Aorta (tissue), 5 donors: ENCODE data around the gene RXFP3. TPM values are rescaled to one million over a fixed set of nuclear protein-coding genes. Genes with fewer than 3 reads are reported as not detected.
A peak's percentile ranks its signal among the peaks of the same experiment; 100 is the strongest.

Experiments used
- ATAC-seq: fragments of 200-7000 bp; cut with Tn5 transposase; one replicate; pipeline ENCODE4 v1.9.1; 2022; ENCODE audit warnings: moderate library complexity; ENCODE audit not compliant: low FRiP score
- DNase-seq, 2 donors: peaks; one replicate each; pipeline ENCODE4 v3.0.0-alpha.2; 2020
- H3K27ac ChIP-seq, 2 donors: one replicate each; pipeline ENCODE4 v1.5.1; 2013; ENCODE audit warnings: low read length in 2 of 2, mild to moderate bottlenecking in 2 of 2, moderate library complexity in 2 of 2, control low read depth in 1 of 2, inconsistent platforms in 1 of 2, low read depth in 1 of 2
- H3K27me3 ChIP-seq, 2 donors: one replicate each; pipeline ENCODE4 v1.6.1; 2013; ENCODE audit warnings: control low read depth in 1 of 2, low read length in 1 of 2, mild to moderate bottlenecking in 1 of 2, moderate library complexity in 1 of 2; ENCODE audit not compliant: insufficient read depth in 2 of 2, control insufficient read depth in 1 of 2
- H3K36me3 ChIP-seq, 2 donors: one replicate each; pipeline ENCODE4 v1.6.1; 2013; ENCODE audit warnings: control low read depth in 1 of 2, low read length in 1 of 2, mild to moderate bottlenecking in 1 of 2; ENCODE audit not compliant: insufficient read depth in 2 of 2, control insufficient read depth in 1 of 2
- H3K4me1 ChIP-seq, 2 donors: one replicate each; pipeline ENCODE4 v1.6.1; 2013; ENCODE audit warnings: low read length in 2 of 2, control low read depth in 1 of 2, mild to moderate bottlenecking in 1 of 2, moderate library complexity in 1 of 2; ENCODE audit not compliant: insufficient read depth in 2 of 2, control insufficient read depth in 1 of 2
- H3K4me3 ChIP-seq, 2 donors: one replicate each; pipeline ENCODE4 v1.5.1; 2013; ENCODE audit warnings: low read length in 2 of 2, control low read depth in 1 of 2, mild to moderate bottlenecking in 1 of 2
- H3K9me3 ChIP-seq: one replicate; pipeline ENCODE4 v1.6.1; 2013; ENCODE audit warnings: mild to moderate bottlenecking, low read length; ENCODE audit not compliant: control insufficient read depth
- WGBS, 2 donors: extraction: QIAGEN DNeasy Blood & Tissue Kit; methylation state at CpG; one replicate each; pipeline ENCODE4 v1.1.7; 2013; 5-methylcytosine and 5-hydroxymethylcytosine counted together
- intact Hi-C, 2 donors: fragments of 100-400 bp; cut with DNase I; formaldehyde crosslinking; loops; one replicate each; pipeline versions ENCODE4 v1.14.2 to v1.15.0; 2022
- long read RNA-seq, 2 donors: library from polyadenylated mRNA; unstranded; transcript quantifications; one replicate each; pipeline ENCODE4 v2.0.0, GENCODE V29; 2020 to 2021
- polyA plus RNA-seq, 2 donors: library from polyadenylated mRNA; stranded (reverse); fragments of 200-250 nt; gene quantifications; one replicate each; pipeline ENCODE4 v1.2.3, GENCODE V29; 2013
- total RNA-seq, 2 donors: library from RNA; stranded (reverse); fragmentation: NEBNext Ultra II Directional; extraction: Animal tissue kit (Norgen Biotek cat#: 25700); gene quantifications; one replicate each; pipeline ENCODE4 v1.2.1, GENCODE V29; 2021
- donor health status: healthy with polysubstance abuse.
- donor health status: Bipolar disorder and iron deficiency.
- donor health status: DM: no; HTN: no; CAD: no.
- donor health status: DM: no; HTN: no; CAD: no.
- donor health status: DM: yes; HTN: yes; CAD: no.

RXFP3 gene
- not detected for total RNA-seq
- polyA plus RNA-seq: not detected
- long read RNA-seq, donor 1: 0 reads
- long read RNA-seq, donor 2: 0 reads

GRCh38 chr5:33936381-33937016, at the start of gene RXFP3:
Gene RXFP3, plus strand, starts transcription at chr5:33936386. Its CDS starts 355 bp downstream, at chr5:33936741.
- Histone ChIP-seq H3K4me1 (no peaks in the 10 kb centered on the region), H3K27ac (no peak within 1 kb of the TSS), H3K27me3 (no peaks in the 10 kb centered on the region), H3K4me3 (peak within 1 kb of the TSS in 1 of 2 donors; percentile 14), H3K9me3 (no peaks in the 10 kb centered on the region), H3K36me3 (no peaks in the 10 kb centered on the region)
- intact Hi-C loops: loop anchor here (10.0 kb wide), 2 partner anchors 462 to 502 kb away; no protein-coding TSS in a partner anchor
- WGBS, 2 donors: 4 to 5% methylated on average over 45 of the region's 45 CpGs
- DNase-seq (peak in 1 of 2 donors; percentile 69), ATAC-seq (peak; percentile 46)

GRCh38 chr5:33887268-33887667, 48.9 kb upstream of the RXFP3 start:
- no peak overlapping the region for H3K4me3 ChIP-seq
- intact Hi-C loops: no loop called here
- no peaks in the 10 kb centered on the region for H3K36me3 ChIP-seq
- no peaks in the 10 kb centered on the region for H3K27me3 ChIP-seq
- no peak overlapping the region for H3K27ac ChIP-seq
- no peaks in the 10 kb centered on the region for H3K9me3 ChIP-seq
- DNase-seq: no peak
- no peak for ATAC-seq
- peaks cover 0 to 2% of the 10 kb centered on the region in 2 donors for H3K4me1 ChIP-seq
- WGBS, 2 donors: 47 to 73% methylated on average over 3 of the region's 3 CpGs

DNA sequence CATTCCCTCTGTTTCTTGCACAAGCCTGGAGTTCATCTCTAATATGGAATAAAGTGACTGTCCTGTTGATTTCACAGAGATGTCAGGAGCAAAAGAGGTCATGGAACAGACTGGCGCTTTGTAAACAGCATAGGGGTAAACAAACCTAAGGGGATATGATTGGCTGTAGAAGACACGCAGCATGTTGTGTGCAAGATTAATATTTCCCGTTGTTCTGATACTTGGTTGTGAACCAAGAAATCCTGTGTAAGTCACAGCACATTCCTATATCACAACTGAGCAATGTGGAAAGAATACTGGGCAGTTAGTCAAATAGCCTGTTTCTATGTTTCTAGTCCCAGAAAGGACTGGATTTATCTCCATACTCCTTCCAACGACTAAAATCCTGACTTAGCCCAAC, 47.6 kb upstream of the RXFP3 start:
- no peak for DNase-seq
- peaks cover 0 to 2% of the 10 kb centered on the region in 2 donors for H3K4me1 ChIP-seq
- no peaks in the 10 kb centered on the region for H3K9me3 ChIP-seq
- ATAC-seq: no peak
- H3K36me3 ChIP-seq: no peaks in the 10 kb centered on the region
- intact Hi-C loops: no loop called here
- H3K27ac ChIP-seq: no peak overlapping the region
- H3K27me3 ChIP-seq: no peaks in the 10 kb centered on the region
- 22 to 32% methylated on average over 4 of the region's 4 CpGs for whole genome bisulfite sequencing, 2 donors
- H3K4me3 ChIP-seq: no peak overlapping the region

DNA sequence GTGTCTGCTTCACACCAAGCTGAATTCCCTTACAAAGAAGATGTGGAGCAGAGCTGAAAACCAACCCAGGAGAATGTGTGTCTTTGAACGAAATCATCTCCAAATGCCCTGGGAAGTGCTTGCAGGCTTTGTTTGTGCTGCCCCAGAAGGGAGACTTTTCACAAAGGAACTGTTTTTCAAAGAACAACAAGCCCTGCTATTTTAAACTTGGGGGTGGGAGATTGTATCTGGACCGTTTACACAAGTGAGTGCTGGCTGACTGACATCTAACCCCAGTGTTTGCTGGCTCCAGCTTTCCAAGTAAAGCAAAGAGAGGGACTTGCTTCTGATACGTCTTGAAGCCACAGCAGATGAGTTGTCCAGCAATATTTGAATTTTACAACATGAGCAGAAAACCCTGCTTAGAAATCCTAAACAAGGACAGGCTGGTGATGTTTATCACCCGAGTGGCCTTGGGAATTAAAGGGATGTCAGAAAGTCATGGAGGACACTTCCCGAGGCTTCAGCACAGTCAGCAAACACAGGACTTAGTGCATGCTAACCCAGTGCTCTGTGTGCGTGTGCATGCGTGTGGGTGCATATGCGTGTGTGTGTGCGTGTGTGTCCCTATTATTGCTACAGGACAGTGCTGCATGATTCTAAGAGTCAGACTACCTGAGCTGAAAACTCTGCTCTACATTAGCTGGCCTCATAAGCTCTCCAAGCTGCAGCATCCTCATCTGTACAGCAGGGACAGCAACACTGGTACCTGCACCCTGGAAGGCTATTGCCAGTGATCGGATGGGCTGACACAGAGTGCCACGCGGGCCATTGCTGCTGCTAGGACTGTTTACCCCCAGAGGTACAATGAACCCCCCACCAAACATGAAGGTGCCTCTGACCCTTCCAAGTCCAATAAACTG, 45.8 kb upstream of the RXFP3 start:
- ATAC-seq: no peak
- H3K27me3 ChIP-seq: no peaks in the 10 kb centered on the region
- H3K9me3 ChIP-seq: no peaks in the 10 kb centered on the region
- peaks cover 0 to 2% of the 10 kb centered on the region in 2 donors for H3K4me1 ChIP-seq
- DNase-seq: no peak
- intact Hi-C loops: no loop called here
- peak overlapping the region in 1 of 2 donors; percentile 59 for H3K4me3 ChIP-seq
- no peak overlapping the region for H3K27ac ChIP-seq
- no peaks in the 10 kb centered on the region for H3K36me3 ChIP-seq
- 4 to 6% methylated on average over 12 of the region's 12 CpGs for WGBS, 2 donors

DNA sequence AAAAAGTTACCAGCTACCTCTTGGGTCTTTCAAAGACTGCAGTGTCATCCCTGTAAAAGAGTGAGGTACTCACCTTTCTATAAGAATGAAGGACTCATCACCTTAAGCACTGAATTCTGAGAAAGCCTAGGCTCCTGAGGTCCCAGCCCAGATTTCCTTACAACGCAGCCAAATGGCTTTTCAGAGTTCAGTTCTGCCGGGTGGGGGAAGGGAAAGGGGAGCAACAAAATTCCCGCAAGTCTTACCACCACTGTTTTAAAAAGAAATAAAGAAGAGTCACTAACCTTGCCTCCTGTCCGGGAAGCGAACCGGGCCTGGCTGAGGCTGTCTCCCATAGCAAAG, 44.8 kb upstream of the RXFP3 start:
- DNase-seq (no peak), ATAC-seq (peak; percentile 11)
- Histone ChIP-seq H3K36me3 (no peaks in the 10 kb centered on the region), H3K4me3 (peak overlapping the region; percentile 49 to 59), H3K27me3 (no peaks in the 10 kb centered on the region), H3K27ac (peak overlapping the region in 1 of 2 donors; percentile 29), H3K9me3 (no peaks in the 10 kb centered on the region), H3K4me1 (no peaks in the 10 kb centered on the region)
- 0 to 1% methylated on average over 6 of the region's 6 CpGs for WGBS, 2 donors
- intact Hi-C loops: no loop called here

DNA sequence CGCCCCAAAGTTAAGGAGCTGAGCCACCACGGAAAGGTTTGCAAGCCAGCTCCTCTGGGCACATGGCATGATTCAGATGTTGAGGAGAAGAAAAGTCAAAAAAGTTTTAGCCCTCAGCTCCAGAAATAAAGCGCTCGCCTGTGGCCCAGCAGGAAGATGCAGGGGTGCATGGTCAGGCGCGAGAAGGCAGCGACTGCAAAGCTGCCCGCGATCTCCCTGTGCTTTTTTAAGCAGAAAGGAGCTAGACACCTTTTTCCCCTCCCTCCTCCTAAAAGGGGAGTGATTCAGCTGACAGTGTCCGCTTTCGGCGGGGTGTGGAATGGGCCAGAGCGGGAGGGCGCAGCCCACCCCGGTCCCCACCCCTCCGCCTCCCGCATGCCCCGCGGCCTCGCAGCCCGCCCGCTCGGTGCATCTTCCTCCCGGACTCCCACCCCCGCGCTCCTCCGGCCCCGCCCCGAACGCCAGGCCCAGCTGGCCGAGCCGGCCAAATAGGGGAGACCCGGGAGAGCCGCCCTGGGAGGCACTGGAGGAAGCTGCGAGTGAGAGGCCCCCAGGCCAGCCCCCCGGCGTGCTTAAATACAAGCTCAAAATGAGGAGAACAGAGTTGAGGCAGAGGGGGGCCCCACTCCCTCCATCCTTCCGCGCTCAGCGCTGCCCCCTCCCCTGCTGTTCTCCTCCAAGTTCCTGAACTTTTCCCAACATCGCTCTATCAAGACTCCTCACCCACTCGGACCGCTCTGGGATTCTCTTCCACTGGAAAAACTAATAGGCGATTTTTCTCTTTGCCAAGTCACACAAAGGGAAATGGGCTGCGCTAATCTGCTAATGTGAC, 44.2 kb upstream of the RXFP3 start, which contains the start of gene ADAMTS12:
ADAMTS12 (minus strand) TSS at position 203 of the 832 bp plus-strand sequence; CDS start at position 69, 134 bp downstream.
- DNase-seq: peak; percentile 60 to 87
- H3K27ac ChIP-seq: peak within 1 kb of the TSS; percentile 29 to 41
- WGBS, 2 donors: 0 to 1% methylated on average over 43 to 45 of the region's 45 CpGs

DNA sequence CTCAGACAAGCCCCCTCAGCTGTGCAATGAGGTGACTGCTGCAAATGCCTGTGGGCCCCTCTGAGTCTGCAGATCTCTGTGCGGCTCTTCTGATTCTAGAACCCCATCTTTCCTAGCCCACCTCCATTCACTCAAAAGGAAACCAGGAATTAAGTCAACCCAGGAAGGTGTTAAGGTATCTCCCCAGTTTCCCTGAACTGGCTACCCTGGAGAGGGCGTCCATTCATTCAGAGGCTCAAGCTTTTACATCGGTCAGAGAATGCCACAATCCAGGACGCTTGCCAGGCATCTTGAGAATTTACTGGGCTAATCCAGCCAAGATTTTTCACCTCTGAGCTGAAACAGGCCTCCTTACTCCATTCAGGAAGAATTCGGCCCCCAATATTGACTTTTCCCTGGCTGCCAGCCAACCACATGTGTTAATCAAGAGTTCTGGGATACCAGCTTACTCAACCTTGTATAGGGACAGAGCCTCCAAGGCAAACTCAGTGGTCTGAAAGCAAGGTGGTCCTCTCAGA, 43.5 kb upstream of the RXFP3 start:
- 3 to 7% methylated on average over 5 of the region's 5 CpGs for WGBS, 2 donors
- H3K4me1 ChIP-seq: no peaks in the 10 kb centered on the region

More for the DNA sequence above, 44.2 kb upstream of the RXFP3 start, which contains the start of gene ADAMTS12:
- no peaks in the 10 kb centered on the region for H3K27me3 ChIP-seq
- no peaks in the 10 kb centered on the region for H3K9me3 ChIP-seq
- H3K36me3 ChIP-seq: no peaks in the 10 kb centered on the region
- intact Hi-C loops: no loop called here
- H3K4me3 ChIP-seq: peak within 1 kb of the TSS; percentile 49 to 59
- no peaks in the 10 kb centered on the region for H3K4me1 ChIP-seq
- ATAC-seq: peak; percentile 63

GRCh38 chr5:33894566-33894965, 41.6 kb upstream of the RXFP3 start:
- 88 to 92% methylated on average over 1 of the region's 1 CpG for WGBS, 2 donors

More for the DNA sequence above, 43.5 kb upstream of the RXFP3 start:
- ATAC-seq: peak; percentile 66
- H3K27ac ChIP-seq: peak overlapping the region in 1 of 2 donors; percentile 65
- peak; percentile 80 to 87 for DNase-seq
- H3K36me3 ChIP-seq: no peaks in the 10 kb centered on the region
- H3K9me3 ChIP-seq: no peaks in the 10 kb centered on the region
- no peaks in the 10 kb centered on the region for H3K27me3 ChIP-seq
- intact Hi-C loops: no loop called here
- peak overlapping the region in 1 of 2 donors; percentile 59 for H3K4me3 ChIP-seq

More at GRCh38 chr5:33894566-33894965, 41.6 kb upstream of the RXFP3 start:
- no peak for DNase-seq
- intact Hi-C loops: no loop called here
- Histone ChIP-seq H3K4me3 (no peak overlapping the region), H3K36me3 (no peaks in the 10 kb centered on the region), H3K27me3 (no peaks in the 10 kb centered on the region), H3K27ac (no peak overlapping the region), H3K4me1 (no peaks in the 10 kb centered on the region), H3K9me3 (no peaks in the 10 kb centered on the region)
- no peak for ATAC-seq
